VCaP (cell line): Measurements from ENCODE around the gene ITGA2B.
A peak's percentile ranks its signal among the peaks of the same experiment; 100 is the strongest.
"Not testable (repeated sequence)": the region's sequence is repeated elsewhere in the genome, so short reads cannot be mapped to it uniquely, and the experiment has no call there.

Source experiments
- H3K27ac ChIP-seq: fragments of 450-650 bp; 2 replicates; pipeline ENCODE4 v1.5.1; 2017
- CTCF ChIP-seq: fragments of 450-650 bp; conservative IDR thresholded peaks from 2 replicates; pipeline ENCODE4 v1.5.1; 2017; ENCODE audit warnings: mild to moderate bottlenecking, moderate library complexity

ITGA2B gene

GRCh38 chr17:44351961-44352827, 37.3 kb downstream of the ITGA2B start:
- no peak overlapping the region for H3K27ac ChIP-seq
- TF ChIP-seq CTCF, result no peak

GRCh38 chr17:44351464-44351863, 38.0 kb downstream of the ITGA2B start:
- no peak overlapping the region for H3K27ac ChIP-seq
- TF ChIP-seq CTCF, result no peak

- H3K27ac ChIP-seq, result no peak overlapping the region
- peak; percentile 89 for TF ChIP-seq CTCF
Observed at GRCh38 chr17:44350733-44351226, 38.7 kb downstream of the ITGA2B start.

- H3K27ac ChIP-seq, result no peak overlapping the region
- no peak for TF ChIP-seq CTCF
Observed at GRCh38 chr17:44349553-44350070, 39.8 kb downstream of the ITGA2B start.

- TF ChIP-seq CTCF, result no peak
- H3K27ac ChIP-seq, result no peak overlapping the region
Observed at GRCh38 chr17:44348988-44349364, 40.5 kb downstream of the ITGA2B start.

GRCh38 chr17:44348234-44348987, 41.0 kb downstream of the ITGA2B start:
- TF ChIP-seq CTCF, result no peak
- no peak overlapping the region for H3K27ac ChIP-seq

- not testable (repeated sequence) for H3K27ac ChIP-seq
Observed at GRCh38 chr17:44347206-44348055, 42.0 kb downstream of the ITGA2B start.
